HepG2 (cell line): ENCODE data around the gene CLASP1. TPM values are rescaled to one million over a fixed set of nuclear protein-coding genes. Genes with fewer than 3 reads are reported as not detected.

Source experiments
- HNF4A ChIP-seq: sonication (generic); formaldehyde crosslinking; IDR thresholded peaks from 2 replicates; pipeline ENCODE4 v1.4.0; 2020; ENCODE audit warnings: missing genetic modification reagents
- HOXA3 ChIP-seq: sonication (generic); formaldehyde crosslinking; IDR thresholded peaks from 2 replicates; pipeline ENCODE4 v1.5.0; 2020; ENCODE audit warnings: missing genetic modification reagents
- JARID2 ChIP-seq: sonication (generic); formaldehyde crosslinking; IDR thresholded peaks from 2 replicates; pipeline ENCODE4 v1.8.1; 2023; ENCODE audit warnings: missing genetic modification reagents, inconsistent platforms; ENCODE audit not compliant: insufficient replicate concordance
- KLF12 ChIP-seq: sonication (generic); formaldehyde crosslinking; IDR thresholded peaks from 2 replicates; pipeline ENCODE4 v1.4.0; 2020; ENCODE audit warnings: missing genetic modification reagents, borderline replicate concordance
- KLF6 ChIP-seq: IDR thresholded peaks from 2 replicates; pipeline ENCODE4 v1.8.0; 2016; ENCODE audit warnings: missing biosample characterization, missing genetic modification reagents
- PLRG1 ChIP-seq: fragments of 450-650 bp; conservative IDR thresholded peaks from 2 replicates; pipeline ENCODE4 v1.6.1; 2016
- RFX1 ChIP-seq: fragments of 450-650 bp; IDR thresholded peaks from 2 replicates; pipeline ENCODE4 v1.6.1; 2017
- RFXANK ChIP-seq: IDR thresholded peaks from 2 replicates; pipeline ENCODE4 v1.6.1; 2016
- SMYD3 ChIP-seq: sonication (generic); formaldehyde crosslinking; IDR thresholded peaks from 2 replicates; pipeline ENCODE4 v1.8.1; 2023; ENCODE audit warnings: mild to moderate bottlenecking, missing genetic modification reagents
- STAT5B ChIP-seq: sonication (generic); formaldehyde crosslinking; IDR thresholded peaks from 2 replicates; pipeline ENCODE4 v1.4.0; 2020; ENCODE audit warnings: missing genetic modification reagents
- TSC22D2 ChIP-seq: sonication (generic); formaldehyde crosslinking; IDR thresholded peaks from 2 replicates; pipeline ENCODE4 v1.5.1; 2020; ENCODE audit warnings: missing genetic modification reagents, mild to moderate bottlenecking, borderline replicate concordance
- ZNF17 ChIP-seq: sonication (generic); formaldehyde crosslinking; IDR thresholded peaks from 2 replicates; pipeline ENCODE4 v1.5.0; 2020; ENCODE audit warnings: mild to moderate bottlenecking, missing genetic modification reagents
- ZNF367 ChIP-seq: sonication (generic); formaldehyde crosslinking; IDR thresholded peaks from 2 replicates; pipeline ENCODE4 v1.4.0; 2020; ENCODE audit warnings: missing genetic modification reagents, borderline replicate concordance
- ZNF441 ChIP-seq: sonication (generic); formaldehyde crosslinking; IDR thresholded peaks from 2 replicates; pipeline ENCODE4 v1.7.0; 2021; ENCODE audit warnings: missing genetic modification reagents, borderline replicate concordance
- ZNF552 ChIP-seq: sonication (generic); formaldehyde crosslinking; IDR thresholded peaks from 2 replicates; pipeline ENCODE4 v1.9.0; 2022; ENCODE audit warnings: missing genetic modification reagents, mild to moderate bottlenecking, borderline replicate concordance
- ZNF670 ChIP-seq: sonication (generic); formaldehyde crosslinking; IDR thresholded peaks from 2 replicates; pipeline ENCODE4 v1.8.0; 2022; ENCODE audit warnings: mild to moderate bottlenecking, missing genetic modification reagents, borderline replicate concordance
- polyA plus RNA-seq, 8 experiments: library from polyadenylated mRNA; depleted of rRNA in 3 of 8; stranded (reverse) in 7 of 8; unstranded in 1 of 8; fragments of >200 nt; fragmentation: Illumina TruSeq in 4 of 8; extraction: Trizol in 4 of 8; gene quantifications; 2 replicates each; pipeline versions ENCODE4 v1.2.1 to v1.2.3, GENCODE V29; 2011 to 2016; ENCODE audit warnings: low read depth in 4 of 8, missing spikeins in 1 of 8, mixed read lengths in 1 of 8; ENCODE audit not compliant: insufficient read depth in 1 of 8
- total RNA-seq, 5 experiments: library from RNA; depleted of rRNA; stranded (reverse); fragments of >200 nt; fragmentation: Illumina TruSeq; extraction: Trizol; gene quantifications; 2 replicates each; pipeline ENCODE4 v1.2.3, GENCODE V29; 2016; ENCODE audit warnings: low read depth in 1 of 5
- TF ChIP-seq, protein P1 (sequence below): sonication (generic); formaldehyde crosslinking; IDR thresholded peaks from 2 replicates; pipeline ENCODE4 v1.4.0; 2020; ENCODE audit warnings: missing genetic modification reagents
- TF ChIP-seq, protein P2 (sequence below): sonication (generic); formaldehyde crosslinking; IDR thresholded peaks from 2 replicates; pipeline ENCODE4 v1.8.1; 2023; ENCODE audit warnings: mild to moderate bottlenecking, missing genetic modification reagents, borderline replicate concordance
- TF ChIP-seq, protein P3 (sequence below): sonication (generic); formaldehyde crosslinking; IDR thresholded peaks from 2 replicates; pipeline ENCODE4 v1.4.0; 2020; ENCODE audit warnings: missing genetic modification reagents
- TF ChIP-seq, protein P4 (sequence below): sonication (generic); formaldehyde crosslinking; IDR thresholded peaks from 2 replicates; pipeline ENCODE4 v1.5.0; 2020; ENCODE audit warnings: missing genetic modification reagents, mild to moderate bottlenecking, borderline replicate concordance
- TF ChIP-seq, protein P5 (sequence below): IDR thresholded peaks from 2 replicates; pipeline ENCODE4 v1.6.1; 2016; ENCODE audit warnings: mild to moderate bottlenecking
- TF ChIP-seq, protein P6 (sequence below): sonication (generic); formaldehyde crosslinking; IDR thresholded peaks from 2 replicates; pipeline ENCODE4 v1.4.0; 2020; ENCODE audit warnings: mild to moderate bottlenecking, low read depth, missing genetic modification reagents

CLASP1 gene
- total and polyA plus RNA-seq, 2 of the 13 experiments (the other 11 are each of a cell fraction or from before 2014, with no cell fraction given): 11.7 to 47.9 TPM

DNA sequence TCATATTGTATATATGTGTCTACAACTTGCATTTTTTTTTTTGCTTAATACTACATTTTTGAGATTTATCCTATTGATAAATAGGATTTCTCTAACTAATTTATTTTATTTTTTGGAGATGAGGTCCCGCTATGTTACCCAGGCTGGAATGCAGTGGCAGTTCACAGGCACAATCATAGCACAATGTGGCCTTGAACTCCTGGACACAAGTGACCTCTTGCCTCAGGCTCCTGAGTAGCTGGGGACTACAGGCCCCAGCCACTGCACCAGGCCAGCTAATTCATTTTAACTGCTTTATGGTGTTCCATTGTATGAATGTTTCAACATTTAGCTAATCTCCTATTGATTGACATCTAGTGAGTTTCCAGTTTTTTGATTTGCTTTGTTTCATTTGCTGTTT is 16.8 kb upstream of the CLASP1 start (continued):
- TF ChIP-seq, protein P1, sequence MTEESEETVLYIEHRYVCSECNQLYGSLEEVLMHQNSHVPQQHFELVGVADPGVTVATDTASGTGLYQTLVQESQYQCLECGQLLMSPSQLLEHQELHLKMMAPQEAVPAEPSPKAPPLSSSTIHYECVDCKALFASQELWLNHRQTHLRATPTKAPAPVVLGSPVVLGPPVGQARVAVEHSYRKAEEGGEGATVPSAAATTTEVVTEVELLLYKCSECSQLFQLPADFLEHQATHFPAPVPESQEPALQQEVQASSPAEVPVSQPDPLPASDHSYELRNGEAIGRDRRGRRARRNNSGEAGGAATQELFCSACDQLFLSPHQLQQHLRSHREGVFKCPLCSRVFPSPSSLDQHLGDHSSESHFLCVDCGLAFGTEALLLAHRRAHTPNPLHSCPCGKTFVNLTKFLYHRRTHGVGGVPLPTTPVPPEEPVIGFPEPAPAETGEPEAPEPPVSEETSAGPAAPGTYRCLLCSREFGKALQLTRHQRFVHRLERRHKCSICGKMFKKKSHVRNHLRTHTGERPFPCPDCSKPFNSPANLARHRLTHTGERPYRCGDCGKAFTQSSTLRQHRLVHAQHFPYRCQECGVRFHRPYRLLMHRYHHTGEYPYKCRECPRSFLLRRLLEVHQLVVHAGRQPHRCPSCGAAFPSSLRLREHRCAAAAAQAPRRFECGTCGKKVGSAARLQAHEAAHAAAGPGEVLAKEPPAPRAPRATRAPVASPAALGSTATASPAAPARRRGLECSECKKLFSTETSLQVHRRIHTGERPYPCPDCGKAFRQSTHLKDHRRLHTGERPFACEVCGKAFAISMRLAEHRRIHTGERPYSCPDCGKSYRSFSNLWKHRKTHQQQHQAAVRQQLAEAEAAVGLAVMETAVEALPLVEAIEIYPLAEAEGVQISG (CRISPR knock-in tag): peak; percentile 71
- TF ChIP-seq KLF6 (CRISPR knock-in tag): no peak
- no peak for TF ChIP-seq RFX1
- no peak for TF ChIP-seq PLRG1
- TF ChIP-seq RFXANK (CRISPR knock-in tag): no peak
- TF ChIP-seq TSC22D2 (CRISPR knock-in tag): no peak
- TF ChIP-seq, protein P2, sequence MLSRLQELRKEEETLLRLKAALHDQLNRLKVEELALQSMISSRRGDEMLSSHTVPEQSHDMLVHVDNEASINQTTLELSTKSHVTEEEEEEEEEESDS (CRISPR knock-in tag): no peak
- no peak for TF ChIP-seq JARID2 (CRISPR knock-in tag)
- peak; percentile 41; the same call in 1 of the 2 replicates for TF ChIP-seq HOXA3 (CRISPR knock-in tag)
- no peak for TF ChIP-seq ZNF17
- no peak for TF ChIP-seq ZNF367 (CRISPR knock-in tag)
- TF ChIP-seq KLF12 (CRISPR knock-in tag): 0 out of 2 replicates have a peak, but pooled peaks have one; percentile 33
- TF ChIP-seq, protein P3, sequence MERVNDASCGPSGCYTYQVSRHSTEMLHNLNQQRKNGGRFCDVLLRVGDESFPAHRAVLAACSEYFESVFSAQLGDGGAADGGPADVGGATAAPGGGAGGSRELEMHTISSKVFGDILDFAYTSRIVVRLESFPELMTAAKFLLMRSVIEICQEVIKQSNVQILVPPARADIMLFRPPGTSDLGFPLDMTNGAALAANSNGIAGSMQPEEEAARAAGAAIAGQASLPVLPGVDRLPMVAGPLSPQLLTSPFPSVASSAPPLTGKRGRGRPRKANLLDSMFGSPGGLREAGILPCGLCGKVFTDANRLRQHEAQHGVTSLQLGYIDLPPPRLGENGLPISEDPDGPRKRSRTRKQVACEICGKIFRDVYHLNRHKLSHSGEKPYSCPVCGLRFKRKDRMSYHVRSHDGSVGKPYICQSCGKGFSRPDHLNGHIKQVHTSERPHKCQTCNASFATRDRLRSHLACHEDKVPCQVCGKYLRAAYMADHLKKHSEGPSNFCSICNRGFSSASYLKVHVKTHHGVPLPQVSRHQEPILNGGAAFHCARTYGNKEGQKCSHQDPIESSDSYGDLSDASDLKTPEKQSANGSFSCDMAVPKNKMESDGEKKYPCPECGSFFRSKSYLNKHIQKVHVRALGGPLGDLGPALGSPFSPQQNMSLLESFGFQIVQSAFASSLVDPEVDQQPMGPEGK (CRISPR knock-in tag): 0 out of 2 replicates have a peak, but pooled peaks have one; percentile 25
- TF ChIP-seq ZNF670 (CRISPR knock-in tag): no peak
- TF ChIP-seq, protein P4, sequence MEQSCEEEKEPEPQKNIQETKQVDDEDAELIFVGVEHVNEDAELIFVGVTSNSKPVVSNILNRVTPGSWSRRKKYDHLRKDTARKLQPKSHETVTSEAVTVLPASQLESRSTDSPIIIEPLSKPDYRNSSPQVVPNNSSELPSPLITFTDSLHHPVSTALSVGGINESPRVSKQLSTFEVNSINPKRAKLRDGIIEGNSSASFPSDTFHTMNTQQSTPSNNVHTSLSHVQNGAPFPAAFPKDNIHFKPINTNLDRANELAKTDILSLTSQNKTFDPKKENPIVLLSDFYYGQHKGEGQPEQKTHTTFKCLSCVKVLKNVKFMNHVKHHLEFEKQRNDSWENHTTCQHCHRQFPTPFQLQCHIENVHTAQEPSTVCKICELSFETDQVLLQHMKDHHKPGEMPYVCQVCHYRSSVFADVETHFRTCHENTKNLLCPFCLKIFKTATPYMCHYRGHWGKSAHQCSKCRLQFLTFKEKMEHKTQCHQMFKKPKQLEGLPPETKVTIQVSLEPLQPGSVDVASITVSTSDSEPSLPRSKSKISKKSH (CRISPR knock-in tag): no peak
- TF ChIP-seq, protein P5, sequence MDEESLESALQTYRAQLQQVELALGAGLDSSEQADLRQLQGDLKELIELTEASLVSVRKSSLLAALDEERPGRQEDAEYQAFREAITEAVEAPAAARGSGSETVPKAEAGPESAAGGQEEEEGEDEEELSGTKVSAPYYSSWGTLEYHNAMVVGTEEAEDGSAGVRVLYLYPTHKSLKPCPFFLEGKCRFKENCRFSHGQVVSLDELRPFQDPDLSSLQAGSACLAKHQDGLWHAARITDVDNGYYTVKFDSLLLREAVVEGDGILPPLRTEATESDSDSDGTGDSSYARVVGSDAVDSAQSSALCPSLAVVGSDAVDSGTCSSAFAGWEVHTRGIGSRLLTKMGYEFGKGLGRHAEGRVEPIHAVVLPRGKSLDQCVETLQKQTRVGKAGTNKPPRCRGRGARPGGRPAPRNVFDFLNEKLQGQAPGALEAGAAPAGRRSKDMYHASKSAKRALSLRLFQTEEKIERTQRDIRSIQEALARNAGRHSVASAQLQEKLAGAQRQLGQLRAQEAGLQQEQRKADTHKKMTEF (CRISPR knock-in tag): 0 out of 2 replicates have a peak, but pooled peaks have one; percentile 36
- no peak for TF ChIP-seq SMYD3 (CRISPR knock-in tag)
- no peak for TF ChIP-seq ZNF441 (CRISPR knock-in tag)
- no peak for TF ChIP-seq STAT5B (CRISPR knock-in tag)
- TF ChIP-seq HNF4A (CRISPR knock-in tag): peak; percentile 87
- no peak for TF ChIP-seq ZNF552 (CRISPR knock-in tag)
- TF ChIP-seq, protein P6, sequence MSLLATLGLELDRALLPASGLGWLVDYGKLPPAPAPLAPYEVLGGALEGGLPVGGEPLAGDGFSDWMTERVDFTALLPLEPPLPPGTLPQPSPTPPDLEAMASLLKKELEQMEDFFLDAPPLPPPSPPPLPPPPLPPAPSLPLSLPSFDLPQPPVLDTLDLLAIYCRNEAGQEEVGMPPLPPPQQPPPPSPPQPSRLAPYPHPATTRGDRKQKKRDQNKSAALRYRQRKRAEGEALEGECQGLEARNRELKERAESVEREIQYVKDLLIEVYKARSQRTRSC (CRISPR knock-in tag): no peak
